Astrocyte (in vitro differentiated cells and primary cell): ENCODE data around the gene TRIM44.

Source experiments
- CTCF ChIP-seq: IDR thresholded peaks from 2 replicates; pipeline ENCODE4 v1.5.1; 2011; ENCODE audit warnings: low read depth, mild to moderate bottlenecking, inconsistent platforms, low read length, moderate library complexity; ENCODE audit not compliant: insufficient read depth
- EZH2 ChIP-seq: IDR thresholded peaks from 2 replicates; pipeline ENCODE4 v1.6.1; 2012; ENCODE audit warnings: mild to moderate bottlenecking, low read length, inconsistent platforms; ENCODE audit not compliant: insufficient read depth

GRCh38 chr11:35822815-35823495 lies 160.4 kb downstream of the TRIM44 start:
- TF ChIP-seq CTCF (no peak), EZH2 (no peak)
